PFSK-1 (cell line): Measurements from ENCODE around the gene VWA3B.

Experiments
- POLR2AphosphoS5 ChIP-seq: IDR thresholded peaks from 2 replicates; pipeline ENCODE4 v1.6.1; 2012; ENCODE audit warnings: low read depth, mild to moderate bottlenecking, control low read depth, low read length, moderate library complexity
- REST ChIP-seq, 2 experiments: IDR thresholded peaks; 2 replicates each; pipeline versions ENCODE4 v1.6.1 to v1.8.0; 2011 to 2012; ENCODE audit warnings: low read depth in 2 of 2, low read length in 2 of 2, control low read depth in 1 of 2, inconsistent platforms in 1 of 2, mild to moderate bottlenecking in 1 of 2, moderate library complexity in 1 of 2; ENCODE audit not compliant: insufficient read depth in 1 of 2
- TAF1 ChIP-seq: IDR thresholded peaks from 2 replicates; pipeline ENCODE4 v1.6.1; 2012; ENCODE audit warnings: low read length, control low read depth, borderline replicate concordance; ENCODE audit not compliant: insufficient read depth

- TF ChIP-seq POLR2AphosphoS5 (no peak), REST (IDR thresholded peaks at IDR 0.05; ENCODE audit: insufficient read depth in 1 of 2, low read depth in 2 of 2, low read length in 2 of 2) (no peak), TAF1 (no peak)
These were observed 3.0 kb downstream of the VWA3B start for GRCh38 chr2:98089941-98090340.
